ENCODE data around the gene GOLGA6D. TPM values are rescaled to one million over a fixed set of nuclear protein-coding genes. Genes with fewer than 3 reads are reported as not detected.
"Not testable (repeated sequence)": the region's sequence is repeated elsewhere in the genome, so short reads cannot be mapped to it uniquely, and the experiment has no call there.

Gene GOLGA6D
- total RNA-seq, 1 experiment from 2014 or later = 0.35 TPM

DNA sequence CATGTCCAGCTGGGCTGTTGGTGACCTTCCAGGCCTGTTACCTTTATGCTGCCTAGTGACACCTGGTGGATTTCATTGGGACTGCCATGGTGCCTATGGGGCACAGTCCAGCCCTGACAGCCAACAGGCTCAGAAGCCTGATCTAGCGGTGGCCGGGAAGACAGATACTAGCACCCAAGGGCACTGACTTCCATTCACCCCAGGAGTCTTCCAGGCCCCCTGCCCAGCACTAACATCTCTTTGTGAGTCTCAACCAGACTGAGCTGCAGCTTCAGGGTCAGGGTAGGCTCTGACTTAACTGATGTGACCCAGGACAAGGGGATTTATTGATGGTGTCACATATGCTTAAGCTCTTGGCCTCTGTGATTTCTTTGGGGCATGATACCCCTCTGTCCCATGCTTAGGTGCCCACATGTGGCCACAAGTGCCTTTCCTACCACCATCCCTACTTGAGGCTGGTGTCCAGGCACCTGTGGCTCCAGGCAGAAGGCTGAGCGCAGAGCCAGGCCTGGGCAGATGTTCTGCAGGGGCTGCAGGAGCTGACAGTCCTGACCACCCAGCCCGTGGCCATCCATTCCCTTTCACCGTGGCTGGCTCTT is 8.0 kb upstream of the GOLGA6D start:
- not testable (repeated sequence) for H3K9me3 ChIP-seq (ENCODE audit: control insufficient read depth, low read depth, low read length); H3K9me3 Mint-ChIP-seq; H3K14ac ChIP-seq (ENCODE audit: insufficient read depth, low read length); H2BK20ac ChIP-seq (ENCODE audit: low read depth, low read length, poor library complexity, severe bottlenecking); H3K4ac ChIP-seq (ENCODE audit: low read depth, low read length); H3K27ac ChIP-seq (ENCODE audit: insufficient read length, low read depth, low read length); H3K18ac ChIP-seq (ENCODE audit: insufficient read length, low read depth, low read length); H3K36me3 Mint-ChIP-seq (ENCODE audit: insufficient read depth in 1 of 3, low read depth in 3 of 3); H4K8ac ChIP-seq (replicated peaks; ENCODE audit: insufficient read length, low read depth, low read length); H3K79me2 ChIP-seq (ENCODE audit: insufficient read depth, low read length); H2BK5ac ChIP-seq (ENCODE audit: insufficient read length, low read length); H3K27me3 Mint-ChIP-seq (ENCODE audit: low read depth); H3K56ac ChIP-seq (ENCODE audit: insufficient read length, low read depth, low read length); H3K27me3 ChIP-seq (ENCODE audit: insufficient read depth, low read length); H3K4me1 ChIP-seq (ENCODE audit: insufficient read depth, low read length); H2AFZ ChIP-seq (ENCODE audit: low read length); H3K4me2 ChIP-seq (ENCODE audit: insufficient read depth, insufficient read length, low read length); H2BK15ac ChIP-seq (ENCODE audit: low read depth, low read length); H4K20me1 ChIP-seq (ENCODE audit: control insufficient read depth, insufficient read depth, insufficient read length); H2BK120ac ChIP-seq (ENCODE audit: low read depth, low read length, poor library complexity, severe bottlenecking); H4K91ac ChIP-seq (ENCODE audit: insufficient read length, low read depth, low read length); H3T11ph ChIP-seq (ENCODE audit: low read length); H3K23me2 ChIP-seq (ENCODE audit: insufficient read length, low read depth, low read length, poor library complexity, severe bottlenecking); H3K23ac ChIP-seq (ENCODE audit: insufficient read length, low read depth, low read length); H2BK12ac ChIP-seq (ENCODE audit: insufficient read length, low read depth, low read length); H4K5ac ChIP-seq (ENCODE audit: insufficient read length, low read depth, low read length); H3K79me1 ChIP-seq (ENCODE audit: insufficient read depth, low read depth, low read length, poor library complexity, severe bottlenecking); H2AK5ac ChIP-seq (ENCODE audit: insufficient read length, low read length); H3K9ac ChIP-seq (ENCODE audit: extremely low read depth, insufficient read length, low read length)
- peak; percentile 62 for DNase-seq
- TF ChIP-seq CTCF (conservative IDR thresholded peaks at IDR 0.05) = peak; percentile 79
- Mint-ChIP-seq H3K4me3 (0 out of 5 replicates have a peak overlapping the region, but pooled peaks of 1 of the 2 experiments have one; percentile 41), H3K4me1 (peaks cover 7 to 11% of the 10 kb centered on the region in 2 experiments), H3K27ac (peak overlapping the region in 2 of 3 experiments; percentile 68 to 83; a peak in 3 of 7 replicates)
- WGBS (ENCODE audit: extremely low coverage, insufficient read length, low lambda C conversion rate) = no CpG with 5 or more reads among the region's 5 CpGs

DNA sequence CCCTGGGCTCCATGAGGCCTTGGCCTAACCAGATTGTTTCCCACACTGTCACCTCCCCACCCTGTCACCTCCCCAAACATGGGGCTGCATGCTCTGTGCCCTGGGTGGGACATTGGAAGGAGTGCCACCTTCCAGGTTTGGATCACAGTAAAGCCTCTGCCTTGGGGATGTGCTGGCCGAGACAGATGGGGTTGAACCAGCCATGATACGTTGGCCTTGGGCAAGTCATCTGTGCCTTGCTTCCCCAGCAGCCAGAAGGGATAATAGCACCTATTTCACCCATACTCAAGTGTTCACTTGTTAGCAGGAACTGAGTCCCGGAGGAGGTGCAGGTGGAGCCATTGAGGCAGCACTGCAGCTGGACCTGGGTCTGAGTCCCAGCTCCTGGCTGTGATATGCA is 7.0 kb upstream of the GOLGA6D start:
- not testable (repeated sequence) for H3K14ac ChIP-seq (ENCODE audit: insufficient read depth, low read length); H4K20me1 ChIP-seq (ENCODE audit: control insufficient read depth, insufficient read depth, insufficient read length); H3K27ac ChIP-seq (ENCODE audit: insufficient read length, low read depth, low read length); H2AK5ac ChIP-seq (ENCODE audit: insufficient read length, low read length); H4K91ac ChIP-seq (ENCODE audit: insufficient read length, low read depth, low read length); H3K9me3 ChIP-seq (ENCODE audit: control insufficient read depth, low read depth, low read length); H2BK15ac ChIP-seq (ENCODE audit: low read depth, low read length); H3K4ac ChIP-seq (ENCODE audit: low read depth, low read length); H3K27me3 ChIP-seq (ENCODE audit: insufficient read depth, low read length); H3K4me1 Mint-ChIP-seq; H2BK5ac ChIP-seq (ENCODE audit: insufficient read length, low read length); H2AFZ ChIP-seq (ENCODE audit: low read length); H2BK20ac ChIP-seq (ENCODE audit: low read depth, low read length, poor library complexity, severe bottlenecking); H3K4me2 ChIP-seq (ENCODE audit: insufficient read depth, insufficient read length, low read length); H2BK120ac ChIP-seq (ENCODE audit: low read depth, low read length, poor library complexity, severe bottlenecking); H3K36me3 Mint-ChIP-seq (ENCODE audit: insufficient read depth in 1 of 3, low read depth in 3 of 3); H3K56ac ChIP-seq (ENCODE audit: insufficient read length, low read depth, low read length); H3K23me2 ChIP-seq (ENCODE audit: insufficient read length, low read depth, low read length, poor library complexity, severe bottlenecking); H3K27me3 Mint-ChIP-seq (ENCODE audit: low read depth); H3K9me3 Mint-ChIP-seq; H3K4me3 Mint-ChIP-seq; H3T11ph ChIP-seq (ENCODE audit: low read length); H3K23ac ChIP-seq (ENCODE audit: insufficient read length, low read depth, low read length); H4K5ac ChIP-seq (ENCODE audit: insufficient read length, low read depth, low read length); H3K79me1 ChIP-seq (ENCODE audit: insufficient read depth, low read depth, low read length, poor library complexity, severe bottlenecking); H3K27ac Mint-ChIP-seq; H3K4me1 ChIP-seq (ENCODE audit: insufficient read depth, low read length); H4K8ac ChIP-seq (replicated peaks; ENCODE audit: insufficient read length, low read depth, low read length); H3K9ac ChIP-seq (ENCODE audit: extremely low read depth, insufficient read length, low read length); H3K79me2 ChIP-seq (ENCODE audit: insufficient read depth, low read length); H3K18ac ChIP-seq (ENCODE audit: insufficient read length, low read depth, low read length); H2BK12ac ChIP-seq (ENCODE audit: insufficient read length, low read depth, low read length)
- no CpG with 5 or more reads among the region's 3 CpGs for WGBS (ENCODE audit: extremely low coverage, insufficient read length, low lambda C conversion rate)
- DNase-seq = peak; percentile 20

Measured in H9 (cell line).